ENCODE data around the gene CBLN1. TPM values are rescaled to one million over a fixed set of nuclear protein-coding genes. Genes with fewer than 3 reads are reported as not detected.

Gene CBLN1
- total RNA-seq, 6 experiments from 2014 or later = not detected

DNA sequence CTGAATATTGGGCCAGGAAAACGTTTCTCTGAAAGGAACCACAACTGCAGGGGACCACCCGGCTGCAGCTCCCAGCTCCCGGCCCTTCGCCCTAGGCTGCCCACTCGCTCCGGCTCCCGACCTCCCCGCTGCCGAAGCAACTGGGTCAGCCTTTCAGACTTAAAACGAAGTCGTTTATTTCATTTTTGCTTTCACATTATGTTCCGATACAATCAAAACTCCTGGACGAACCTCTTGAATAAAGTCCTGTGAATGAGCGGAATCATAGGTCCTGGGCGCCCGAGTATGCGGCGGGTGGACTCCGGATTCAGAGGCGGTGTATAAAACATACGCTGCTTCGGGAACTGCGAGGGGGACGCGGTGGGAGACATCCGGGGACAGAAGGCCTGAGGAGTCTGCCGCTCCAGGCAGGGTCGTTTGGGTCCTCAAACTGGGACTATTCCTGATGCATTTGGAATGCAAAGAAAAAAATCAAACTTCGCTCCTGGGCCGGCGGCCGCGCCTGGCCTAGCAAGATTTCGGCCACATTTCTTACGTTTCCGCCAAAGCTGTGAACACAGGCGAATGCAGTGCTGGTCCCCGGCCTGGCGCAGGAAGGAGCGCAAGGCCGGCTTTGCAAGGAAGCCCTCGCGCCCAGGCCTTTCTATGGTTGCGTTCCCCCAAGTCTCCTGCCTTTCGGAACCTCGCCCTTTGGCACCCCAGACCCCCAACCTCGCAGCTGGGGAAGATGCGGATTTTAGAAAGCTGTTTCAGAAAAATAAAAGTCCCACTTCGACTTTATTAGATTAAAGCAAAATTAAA is 3.7 kb downstream of the CBLN1 start:
- Mint-ChIP-seq H3K27me3 (ENCODE audit: insufficient read depth) (peaks cover 12% of the 10 kb centered on the region), H3K27ac (no peak overlapping the region), H3K36me3 (ENCODE audit: low read depth) (peaks cover 3% of the 10 kb centered on the region; the same call in 1 of the 2 replicates), H3K9me3 (peaks cover 38% of the 10 kb centered on the region), H3K4me1 (ENCODE audit: low read depth) (no peaks in the 10 kb centered on the region), H3K4me3 (no peak overlapping the region)
- TF ChIP-seq, protein P1, sequence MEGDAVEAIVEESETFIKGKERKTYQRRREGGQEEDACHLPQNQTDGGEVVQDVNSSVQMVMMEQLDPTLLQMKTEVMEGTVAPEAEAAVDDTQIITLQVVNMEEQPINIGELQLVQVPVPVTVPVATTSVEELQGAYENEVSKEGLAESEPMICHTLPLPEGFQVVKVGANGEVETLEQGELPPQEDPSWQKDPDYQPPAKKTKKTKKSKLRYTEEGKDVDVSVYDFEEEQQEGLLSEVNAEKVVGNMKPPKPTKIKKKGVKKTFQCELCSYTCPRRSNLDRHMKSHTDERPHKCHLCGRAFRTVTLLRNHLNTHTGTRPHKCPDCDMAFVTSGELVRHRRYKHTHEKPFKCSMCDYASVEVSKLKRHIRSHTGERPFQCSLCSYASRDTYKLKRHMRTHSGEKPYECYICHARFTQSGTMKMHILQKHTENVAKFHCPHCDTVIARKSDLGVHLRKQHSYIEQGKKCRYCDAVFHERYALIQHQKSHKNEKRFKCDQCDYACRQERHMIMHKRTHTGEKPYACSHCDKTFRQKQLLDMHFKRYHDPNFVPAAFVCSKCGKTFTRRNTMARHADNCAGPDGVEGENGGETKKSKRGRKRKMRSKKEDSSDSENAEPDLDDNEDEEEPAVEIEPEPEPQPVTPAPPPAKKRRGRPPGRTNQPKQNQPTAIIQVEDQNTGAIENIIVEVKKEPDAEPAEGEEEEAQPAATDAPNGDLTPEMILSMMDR (IDR thresholded peaks at IDR 0.05) = no peak
- no peak for DNase-seq

DNA sequence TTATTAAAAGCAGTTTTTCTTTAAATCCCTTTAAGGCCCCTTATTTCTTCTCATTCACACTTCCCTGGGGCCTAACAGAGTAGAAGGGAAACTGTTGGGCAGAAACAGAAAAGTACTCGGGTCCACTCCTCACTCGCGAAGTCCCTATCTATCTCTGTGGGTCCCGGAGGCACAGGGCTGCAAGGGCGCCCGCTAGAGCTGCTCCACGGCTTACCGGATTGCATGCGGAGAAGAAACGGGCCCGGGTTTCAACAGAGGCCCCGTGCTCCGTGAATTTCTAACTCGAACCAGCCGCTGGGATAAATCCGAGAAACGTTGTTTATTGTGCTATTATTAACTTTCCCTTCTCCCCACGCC is 4.3 kb downstream of the CBLN1 start:
- H3K27ac Mint-ChIP-seq = no peak overlapping the region
- no peaks in the 10 kb centered on the region for H3K4me1 Mint-ChIP-seq (ENCODE audit: low read depth)
- DNase-seq = no peak

DNA sequence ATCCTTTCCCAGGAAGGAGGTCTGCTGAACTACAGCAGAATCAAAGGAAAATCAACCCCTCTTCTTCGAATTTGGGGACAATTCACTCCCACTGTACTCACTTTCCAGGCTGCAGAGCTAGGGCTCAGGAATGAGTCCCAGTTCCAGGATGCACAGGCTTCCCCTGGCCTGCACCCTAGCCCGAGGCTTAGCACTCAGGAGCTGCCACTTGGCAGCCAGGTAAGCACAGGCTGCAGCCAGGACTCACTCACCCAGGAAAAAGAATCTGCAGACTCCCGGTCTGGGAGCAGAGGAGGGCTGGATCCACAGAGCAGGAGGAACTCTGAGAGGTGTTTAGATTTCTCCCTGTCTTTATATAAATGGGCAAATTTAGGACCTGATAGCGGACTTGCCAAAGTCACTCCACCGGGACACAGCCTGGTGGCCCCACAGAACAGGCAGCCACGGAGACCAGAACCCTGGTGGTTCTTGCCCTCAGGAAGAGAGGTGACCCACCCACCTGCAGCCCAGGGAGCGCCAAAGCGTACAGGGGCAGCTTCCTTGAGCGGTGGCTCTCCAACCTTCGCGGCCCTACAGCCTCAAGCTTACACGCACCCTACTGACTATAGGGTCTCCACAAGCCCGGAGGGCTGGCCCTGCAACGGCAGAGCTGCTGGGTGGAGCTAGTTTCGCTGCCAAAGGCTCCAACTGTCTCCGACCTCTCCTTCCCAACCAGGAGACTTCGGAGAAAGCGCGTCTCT is 4.8 kb downstream of the CBLN1 start:
- peaks cover 3% of the 10 kb centered on the region; the same call in 1 of the 2 replicates for H3K36me3 Mint-ChIP-seq (ENCODE audit: low read depth)
- peaks cover 32% of the 10 kb centered on the region for H3K9me3 Mint-ChIP-seq
- H3K4me1 Mint-ChIP-seq (ENCODE audit: low read depth) = no peaks in the 10 kb centered on the region
- no peak overlapping the region for H3K4me3 Mint-ChIP-seq
- DNase-seq = no peak
- peaks cover 12% of the 10 kb centered on the region for H3K27me3 Mint-ChIP-seq (ENCODE audit: insufficient read depth)
- TF ChIP-seq, protein P1 (IDR thresholded peaks at IDR 0.05) = no peak
- H3K27ac Mint-ChIP-seq = no peak overlapping the region

More for the DNA sequence above, 4.3 kb downstream of the CBLN1 start:
- TF ChIP-seq, protein P1 (IDR thresholded peaks at IDR 0.05) = no peak
- H3K36me3 Mint-ChIP-seq (ENCODE audit: low read depth) = peaks cover 3% of the 10 kb centered on the region; the same call in 1 of the 2 replicates
- H3K4me3 Mint-ChIP-seq = no peak overlapping the region
- peaks cover 32% of the 10 kb centered on the region for H3K9me3 Mint-ChIP-seq
- H3K27me3 Mint-ChIP-seq (ENCODE audit: insufficient read depth) = peaks cover 12% of the 10 kb centered on the region

DNA sequence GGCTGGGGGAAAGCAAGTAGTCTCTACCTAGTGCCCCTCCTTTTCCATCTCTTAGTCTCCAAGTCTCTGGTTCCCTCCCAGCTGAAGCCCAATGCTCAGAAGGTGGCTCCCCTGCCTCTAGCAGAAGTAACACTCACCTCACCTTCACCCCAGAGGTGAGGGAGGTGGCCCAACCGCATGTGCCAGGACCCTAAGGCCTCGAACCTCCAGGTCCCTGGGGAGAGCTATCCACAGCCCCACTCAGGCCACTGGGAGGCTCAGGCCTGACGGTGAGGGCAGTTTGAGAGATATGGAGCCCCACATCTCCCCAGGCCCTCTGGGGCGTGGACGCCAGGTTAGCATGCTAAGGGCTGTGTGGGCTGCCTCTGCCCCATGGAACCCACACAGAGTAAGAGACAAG is 5.8 kb downstream of the CBLN1 start:
- Mint-ChIP-seq H3K4me1 (ENCODE audit: low read depth) (no peaks in the 10 kb centered on the region), H3K36me3 (ENCODE audit: low read depth) (peaks cover 3% of the 10 kb centered on the region; the same call in 1 of the 2 replicates), H3K4me3 (no peak overlapping the region), H3K27me3 (ENCODE audit: insufficient read depth) (peaks cover 12% of the 10 kb centered on the region), H3K9me3 (peaks cover 29% of the 10 kb centered on the region), H3K27ac (no peak overlapping the region)
- no peak for DNase-seq
- TF ChIP-seq, protein P1 (IDR thresholded peaks at IDR 0.05) = no peak

DNA sequence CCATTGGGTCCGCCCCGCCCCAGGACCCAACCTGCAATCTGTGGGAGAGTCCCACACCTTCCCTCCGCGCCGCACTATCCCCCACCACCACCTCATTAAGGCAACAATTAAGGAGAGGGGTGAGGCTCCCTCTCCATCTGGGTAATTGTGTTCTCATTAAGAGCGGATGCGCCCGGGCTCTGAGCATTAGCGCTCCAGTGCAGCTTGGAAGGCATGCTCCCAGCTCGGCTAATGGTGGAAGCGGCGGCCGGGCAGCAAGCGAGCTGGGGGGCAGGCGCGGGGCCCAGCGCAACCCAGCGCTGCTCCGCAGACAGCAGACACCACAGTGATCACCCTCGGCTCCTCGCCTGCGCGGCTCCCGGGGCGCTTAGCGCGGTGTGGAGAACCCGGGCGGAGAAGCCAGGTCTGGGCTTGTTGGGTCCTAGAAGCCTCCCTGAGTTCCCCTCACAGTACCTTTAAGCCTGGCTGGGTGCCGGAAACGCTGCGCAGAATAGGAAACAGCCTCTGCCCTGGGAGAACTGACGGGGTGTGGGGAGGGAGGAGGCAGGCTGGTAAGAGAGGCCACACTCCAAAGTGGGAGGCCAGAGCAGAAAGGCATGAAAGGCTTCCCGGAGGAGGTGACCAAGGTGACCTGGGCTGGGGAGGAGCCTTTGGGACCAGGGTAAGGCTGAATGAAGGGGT is 6.4 kb downstream of the CBLN1 start:
- no peak overlapping the region for H3K4me3 Mint-ChIP-seq
- no peaks in the 10 kb centered on the region for H3K4me1 Mint-ChIP-seq (ENCODE audit: low read depth)
- no peak overlapping the region for H3K27ac Mint-ChIP-seq
- peaks cover 3% of the 10 kb centered on the region; the same call in 1 of the 2 replicates for H3K36me3 Mint-ChIP-seq (ENCODE audit: low read depth)
- peaks cover 12% of the 10 kb centered on the region for H3K27me3 Mint-ChIP-seq (ENCODE audit: insufficient read depth)
- H3K9me3 Mint-ChIP-seq = peaks cover 32% of the 10 kb centered on the region
- TF ChIP-seq, protein P1 (IDR thresholded peaks at IDR 0.05) = no peak
- no peak for DNase-seq

Data from HFFc6 (cell line).